ENCODE measurements around the gene LGR6.
"Not testable (repeated sequence)": the region's sequence is repeated elsewhere in the genome, so short reads cannot be mapped to it uniquely, and the experiment has no call there.

LGR6 gene

GRCh38 chr1:202349206-202349928 is 155.8 kb downstream of the LGR6 start:
- no peak for DNase-seq

- no peak for DNase-seq
Observed at GRCh38 chr1:202351725-202352124, 158.1 kb downstream of the LGR6 start.

- not testable (repeated sequence) for DNase-seq
Observed at GRCh38 chr1:202352583-202353197, 159.1 kb downstream of the LGR6 start.

DNA sequence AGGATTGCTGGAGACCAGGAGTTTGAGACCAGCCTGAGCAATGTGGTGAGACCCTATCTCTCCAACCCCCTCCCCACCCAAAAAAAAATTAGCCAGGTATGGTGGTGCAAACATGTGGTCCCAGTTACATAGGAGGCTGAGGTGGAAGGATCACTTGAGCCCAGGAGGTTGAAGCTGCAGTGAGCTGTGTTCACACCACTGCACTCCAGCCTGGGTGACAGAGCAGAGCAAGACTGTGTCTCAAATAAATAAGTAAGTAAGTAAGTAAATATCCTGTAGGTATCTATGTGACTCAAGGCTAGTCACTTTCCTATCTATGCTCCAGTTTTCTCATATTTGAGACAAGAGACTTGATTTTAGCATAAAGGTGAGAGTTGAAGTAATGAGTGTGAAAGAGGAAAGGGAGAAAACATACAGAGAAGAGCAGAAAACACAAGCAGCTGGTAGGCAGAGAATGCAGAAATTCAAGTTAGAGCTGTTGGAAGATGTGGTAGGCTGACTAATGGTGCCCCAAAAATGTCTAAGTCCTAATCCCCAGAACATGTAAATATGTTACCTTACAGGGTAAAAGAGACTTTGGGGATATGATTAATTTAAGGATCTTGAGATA is 162.4 kb downstream of the LGR6 start:
- no peak for DNase-seq

- no peak for DNase-seq
Observed at GRCh38 chr1:202357506-202357905, 163.9 kb downstream of the LGR6 start.

DNA sequence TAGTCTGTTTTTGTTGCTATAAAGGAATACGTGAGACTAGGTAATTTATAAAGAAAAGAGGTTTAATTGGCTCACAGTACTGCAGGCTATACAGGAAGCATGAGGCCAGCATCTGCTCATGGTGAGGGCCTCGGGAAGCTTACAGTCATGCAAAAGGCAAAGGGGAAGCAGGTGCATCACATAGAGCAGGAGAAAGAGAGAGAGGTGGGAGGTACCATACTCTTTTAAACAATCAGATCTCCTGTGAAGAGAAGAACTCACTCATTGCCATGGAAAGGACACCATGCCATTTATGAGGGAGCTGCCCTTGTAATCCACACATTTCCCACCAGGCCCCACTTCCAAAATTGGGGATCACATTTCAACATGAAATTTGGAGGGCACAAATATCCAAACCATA is 167.6 kb downstream of the LGR6 start:
- no peak for DNase-seq

GRCh38 chr1:202361701-202362100 is 168.1 kb downstream of the LGR6 start:
- DNase-seq: no peak

GRCh38 chr1:202362212-202362611 is 168.6 kb downstream of the LGR6 start:
- no peak for DNase-seq

- no peak for DNase-seq
Observed at GRCh38 chr1:202365092-202365815, 171.7 kb downstream of the LGR6 start.

DNA sequence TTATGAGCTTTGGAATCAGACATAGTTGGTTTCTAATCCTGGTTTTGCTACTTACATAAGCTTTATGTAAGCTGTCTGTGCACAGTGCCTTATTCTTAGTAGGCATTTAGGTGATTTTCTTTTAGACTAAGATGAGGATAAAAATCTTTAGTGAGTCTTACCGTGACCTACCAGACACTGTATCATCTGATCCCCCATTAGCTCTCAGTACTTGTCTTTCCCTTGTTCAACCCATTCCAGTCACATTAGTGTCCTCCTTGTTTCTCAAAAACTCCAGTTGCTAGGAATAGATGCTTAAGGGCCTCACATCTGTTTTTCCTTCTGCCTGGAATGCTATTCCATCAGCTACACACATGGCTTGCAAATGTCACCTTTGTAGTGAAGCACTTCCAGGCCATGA is 173.7 kb downstream of the LGR6 start:
- DNase-seq: no peak
